WTC11 (cell line): Measurements from ENCODE around the gene ADGRL1.

Experiments used
- ATF3 ChIP-seq: sonication (generic); formaldehyde crosslinking; conservative IDR thresholded peaks from 2 replicates; pipeline ENCODE4 v1.8.1; 2022; ENCODE audit warnings: mild to moderate bottlenecking, missing genetic modification reagents
- ATF6 ChIP-seq: sonication (generic); formaldehyde crosslinking; IDR thresholded peaks from 2 replicates; pipeline ENCODE4 v1.8.1; 2023; ENCODE audit warnings: mild to moderate bottlenecking, missing genetic modification reagents
- CTCF ChIP-seq: fragments of 200-600 bp; IDR thresholded peaks from 2 replicates; pipeline ENCODE4 v1.8.0; 2022; ENCODE audit warnings: antibody characterized with exemption
- E2F4 ChIP-seq: sonication (generic); formaldehyde crosslinking; IDR thresholded peaks from 2 replicates; pipeline ENCODE4 v1.8.1; 2022; ENCODE audit warnings: low read depth, mild to moderate bottlenecking, moderate library complexity, missing genetic modification reagents, borderline replicate concordance
- FOXJ3 ChIP-seq: sonication (generic); formaldehyde crosslinking; IDR thresholded peaks from 2 replicates; pipeline ENCODE4 v1.9.0; 2021; ENCODE audit warnings: missing genetic modification reagents, mild to moderate bottlenecking, borderline replicate concordance
- IRF2 ChIP-seq: sonication (generic); formaldehyde crosslinking; IDR thresholded peaks from 2 replicates; pipeline ENCODE4 v1.8.0; 2022; ENCODE audit warnings: low read depth, missing genetic modification reagents, borderline replicate concordance
- NR2C2 ChIP-seq: sonication (generic); formaldehyde crosslinking; IDR thresholded peaks from 2 replicates; pipeline ENCODE4 v1.8.0; 2022; ENCODE audit warnings: mild to moderate bottlenecking, missing genetic modification reagents
- TEAD1 ChIP-seq: sonication (generic); formaldehyde crosslinking; IDR thresholded peaks from 2 replicates; pipeline ENCODE4 v1.8.0; 2022; ENCODE audit warnings: mild to moderate bottlenecking, missing genetic modification reagents
- ZNF121 ChIP-seq: sonication (generic); formaldehyde crosslinking; IDR thresholded peaks from 2 replicates; pipeline ENCODE4 v1.8.0; 2023; ENCODE audit warnings: missing genetic modification reagents
- ZNF263 ChIP-seq: sonication (generic); formaldehyde crosslinking; IDR thresholded peaks from 2 replicates; pipeline ENCODE4 v1.8.1; 2022; ENCODE audit warnings: low read depth, mild to moderate bottlenecking, moderate library complexity, missing genetic modification reagents

- TF ChIP-seq ATF3 (CRISPR knock-in tag) (no peak), FOXJ3 (CRISPR knock-in tag) (no peak), TEAD1 (CRISPR knock-in tag) (no peak), E2F4 (CRISPR knock-in tag) (no peak), ZNF263 (no peak), ATF6 (CRISPR knock-in tag) (no peak), CTCF (no peak), ZNF121 (CRISPR knock-in tag) (no peak), NR2C2 (CRISPR knock-in tag) (no peak), IRF2 (CRISPR knock-in tag) (no peak)
Observed at GRCh38 chr19:14214580-14214979, 8.6 kb upstream of the ADGRL1 start.
